Hepatocyte (in vitro differentiated cells): ENCODE data around the gene TPM4.

ENCODE experiments used
- CTCF ChIP-seq: fragments of 200-600 bp; sonication (generic); IDR thresholded peaks from 2 replicates; pipeline ENCODE4 v1.5.1; 2016; ENCODE audit warnings: antibody characterized with exemption, mild to moderate bottlenecking; ENCODE audit not compliant: poor library complexity
- EZH2phosphoT487 ChIP-seq: fragments of 200-600 bp; sonication (generic); IDR thresholded peaks from one replicate; pipeline ENCODE4 v1.6.1; 2018; ENCODE audit warnings: antibody characterized with exemption, mild to moderate bottlenecking, low read depth, moderate library complexity; ENCODE audit not compliant: unreplicated experiment, severe bottlenecking

DNA sequence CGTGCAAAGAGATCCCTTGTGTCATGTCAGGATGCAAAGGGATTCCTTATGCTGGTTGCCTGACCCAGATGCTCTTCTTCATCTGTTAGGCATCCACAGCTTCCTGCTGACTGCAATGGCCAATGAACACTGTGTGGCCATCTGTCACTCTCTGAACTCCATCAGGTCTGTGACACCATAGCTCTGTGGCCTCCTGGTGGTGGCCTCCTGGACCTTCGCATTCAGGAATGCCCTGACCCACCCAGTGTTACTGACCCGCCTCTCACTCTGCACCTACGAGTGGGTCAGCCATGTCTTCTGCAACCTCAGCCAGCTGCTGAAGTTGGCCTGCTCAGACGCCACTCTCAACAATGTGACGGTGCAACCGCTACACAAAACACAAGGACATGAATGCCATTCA is 23.9 kb upstream of the TPM4 start:
- no peak for TF ChIP-seq CTCF
- no peak for TF ChIP-seq EZH2phosphoT487
